UCSD-AML1 (cell line): ENCODE measurements around the gene STX4.

Experiments used
- DNase-seq: peaks from one replicate; lab custom pipeline; 2025; ENCODE audit not compliant: unreplicated experiment; lab: John Stamatoyannopoulos, UW

Gene STX4

DNA sequence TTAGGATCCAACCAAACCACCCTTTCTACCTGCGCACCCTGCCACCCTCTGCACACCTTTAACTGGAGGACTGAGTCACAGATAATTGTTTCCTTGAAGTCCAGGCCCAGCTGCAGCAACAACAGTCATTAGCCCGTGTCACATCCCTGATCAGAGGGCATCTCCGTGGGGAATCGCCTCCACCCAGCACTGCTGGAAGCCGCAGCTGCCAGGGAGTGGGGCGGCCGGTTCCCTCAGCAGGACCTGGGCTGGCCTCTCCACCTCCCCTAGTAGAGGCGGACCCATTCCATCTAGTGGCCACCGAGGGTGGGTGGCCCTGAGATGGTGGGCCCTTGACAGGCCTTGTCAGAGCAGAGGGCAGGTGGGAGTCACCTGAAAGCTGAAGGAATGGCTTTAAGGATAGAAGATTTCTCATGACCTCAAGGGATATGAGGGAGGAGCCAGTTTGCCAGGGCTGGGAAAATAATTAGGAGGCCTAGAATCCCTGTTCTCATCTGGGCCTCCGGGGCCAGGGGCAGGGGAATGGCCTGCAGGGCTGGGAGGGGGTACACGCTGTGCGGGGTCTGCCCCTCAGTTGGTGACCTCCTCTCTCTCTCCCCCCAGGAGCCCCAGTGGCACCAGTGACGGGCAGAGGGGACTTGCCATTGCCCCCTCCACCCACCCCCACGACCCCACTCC lies 49.1 kb downstream of the STX4 start:
- DNase-seq: no peak

DNA sequence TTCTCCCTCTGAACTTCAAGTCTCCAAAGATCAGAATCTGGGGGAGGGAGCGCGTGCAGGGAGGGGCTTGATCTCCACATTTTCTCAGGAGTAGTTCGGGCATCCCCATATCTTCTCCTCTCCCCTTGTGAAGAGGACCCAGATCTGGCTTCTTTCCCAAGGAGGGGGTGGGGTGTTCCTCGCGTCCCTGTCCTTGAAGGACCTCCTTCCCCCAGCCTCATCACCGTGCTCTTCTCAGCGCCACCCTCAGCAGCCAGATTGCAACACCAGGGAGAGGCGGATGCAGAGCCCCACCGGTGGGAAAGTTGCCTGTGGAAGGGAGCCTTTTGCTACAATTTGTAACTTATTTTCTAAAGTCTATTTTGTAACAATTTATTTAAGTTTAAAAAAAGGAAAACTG lies 49.7 kb downstream of the STX4 start:
- DNase-seq: no peak

DNA sequence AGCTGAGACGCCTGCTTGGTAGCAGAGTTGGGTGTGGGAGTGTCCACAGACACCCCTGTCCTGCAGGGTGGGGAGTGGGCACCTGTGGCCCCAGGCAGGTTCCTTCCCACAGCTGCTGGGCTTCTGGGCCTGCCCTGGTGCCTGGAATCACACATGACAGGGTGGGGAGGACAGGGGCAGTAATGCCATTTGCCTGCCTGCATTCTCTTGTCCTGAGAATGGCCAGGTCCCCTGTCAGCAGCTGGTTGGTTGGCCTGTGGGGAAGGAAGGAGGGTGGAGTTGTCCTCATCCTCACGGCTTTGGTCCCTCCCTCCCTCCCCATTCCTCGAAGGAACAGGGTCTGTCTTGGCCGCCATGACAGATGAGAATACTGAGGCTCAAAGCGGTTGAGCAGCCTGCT lies 50.2 kb downstream of the STX4 start:
- DNase-seq: no peak

DNA sequence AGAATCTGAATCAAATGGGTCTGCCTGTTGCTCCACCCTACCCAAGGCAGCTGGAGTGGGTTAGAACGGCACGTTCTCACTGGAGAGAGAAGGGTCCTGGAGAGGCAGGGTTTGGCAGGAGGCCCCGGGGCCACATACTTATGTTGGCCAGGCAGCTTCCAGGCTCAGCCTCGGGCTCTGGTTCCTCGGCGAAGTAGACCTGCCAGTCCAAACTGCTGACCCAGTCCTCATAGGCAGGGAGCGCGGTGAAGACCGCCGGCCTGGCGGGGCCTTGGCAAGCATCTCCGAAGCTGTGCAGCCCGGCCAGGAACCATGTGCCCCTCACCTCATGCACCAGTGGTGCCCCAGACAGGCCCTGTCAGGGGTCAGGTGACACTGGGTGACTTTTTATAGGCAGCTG lies 50.6 kb downstream of the STX4 start:
- no peak for DNase-seq

DNA sequence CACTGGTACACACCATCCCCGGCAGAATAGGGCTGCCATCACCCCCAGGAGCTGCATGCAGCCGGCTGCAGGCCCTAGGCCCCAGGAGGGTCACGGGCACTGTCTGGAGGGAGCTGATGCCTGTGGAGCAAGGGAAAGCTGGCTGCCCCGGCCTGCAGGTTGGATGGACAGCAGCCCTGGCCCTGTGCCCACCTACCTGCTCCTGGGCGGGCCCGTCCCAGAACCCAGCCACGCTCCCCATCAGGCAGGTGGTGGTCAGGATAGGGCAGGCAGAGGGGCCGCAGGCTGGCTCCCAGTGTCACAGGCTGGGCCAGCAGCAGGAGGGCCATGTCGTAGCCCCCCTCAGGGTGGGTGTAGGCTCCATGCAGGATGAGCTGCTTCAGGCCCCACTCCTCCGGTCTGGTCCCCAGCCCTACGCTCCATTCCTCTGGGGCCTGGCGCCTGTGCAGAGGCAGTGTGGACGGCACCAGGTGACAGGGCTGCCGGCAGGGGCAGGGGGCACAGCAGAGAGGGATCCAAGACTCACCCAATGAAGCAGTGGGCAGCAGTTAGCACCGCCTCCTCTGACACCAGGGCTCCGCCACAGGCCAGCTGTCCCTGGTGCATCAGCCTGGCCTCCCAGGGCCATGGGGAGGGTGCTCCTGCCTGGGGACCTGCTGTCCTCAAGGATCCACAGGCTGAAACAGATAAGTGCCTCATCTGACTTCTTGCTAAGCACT lies 51.4 kb downstream of the STX4 start:
- DNase-seq: no peak

DNA sequence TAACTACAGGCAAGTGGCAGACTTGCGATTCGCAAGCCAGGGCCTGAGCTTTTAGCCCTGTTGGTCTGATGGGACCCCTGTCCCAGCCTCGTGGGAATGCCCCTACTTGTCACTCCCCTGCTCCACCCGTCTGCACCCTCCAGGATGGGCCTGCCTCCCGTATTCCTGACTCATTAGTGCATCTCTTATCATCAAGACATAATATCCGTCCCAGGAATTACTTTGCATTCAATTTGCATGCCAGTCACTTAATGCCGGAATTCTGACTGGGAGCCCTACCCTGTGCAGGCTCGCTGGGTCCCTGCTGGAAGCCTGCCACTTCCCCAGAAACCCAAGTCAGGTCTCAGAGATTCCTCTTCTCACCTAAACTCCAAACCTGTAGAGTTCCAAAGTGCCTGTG lies 52.1 kb downstream of the STX4 start:
- no peak for DNase-seq

DNA sequence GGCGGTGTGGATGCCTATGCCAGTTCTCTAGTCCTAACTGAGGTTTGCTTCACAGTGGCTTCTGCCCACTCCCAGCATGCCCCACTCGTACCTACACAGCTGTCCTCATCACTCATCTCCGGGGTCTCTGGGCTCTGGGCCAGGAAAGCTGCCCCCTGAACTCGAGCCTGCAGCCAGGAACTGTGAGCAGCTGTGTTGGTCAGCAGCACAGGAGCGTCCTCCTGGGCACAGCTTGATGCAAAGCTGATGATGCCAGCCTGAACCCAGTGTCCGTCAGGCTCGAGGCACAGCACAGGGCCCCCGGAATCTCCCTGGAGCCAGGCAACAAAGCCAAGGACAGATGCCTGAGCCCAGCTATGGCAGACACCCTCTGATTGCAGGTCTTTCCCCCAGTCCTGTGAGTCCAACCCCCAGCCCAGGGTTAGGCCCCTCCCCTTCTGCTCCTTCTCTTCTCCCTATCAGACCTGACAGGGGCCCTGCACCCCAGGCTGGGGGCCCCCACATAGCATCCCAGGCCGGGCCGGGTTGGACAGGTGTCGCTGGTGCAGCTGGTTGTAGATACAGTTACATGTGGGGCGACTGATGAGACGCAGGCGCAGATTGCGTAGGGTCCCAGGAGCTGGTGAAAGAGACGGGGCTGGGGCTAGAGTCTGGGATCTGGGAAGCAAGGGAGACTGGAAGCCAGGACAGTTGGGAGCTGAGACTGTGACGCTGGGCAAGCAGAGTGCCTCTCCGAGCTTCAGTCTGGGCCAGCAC lies 52.7 kb downstream of the STX4 start:
- no peak for DNase-seq

DNA sequence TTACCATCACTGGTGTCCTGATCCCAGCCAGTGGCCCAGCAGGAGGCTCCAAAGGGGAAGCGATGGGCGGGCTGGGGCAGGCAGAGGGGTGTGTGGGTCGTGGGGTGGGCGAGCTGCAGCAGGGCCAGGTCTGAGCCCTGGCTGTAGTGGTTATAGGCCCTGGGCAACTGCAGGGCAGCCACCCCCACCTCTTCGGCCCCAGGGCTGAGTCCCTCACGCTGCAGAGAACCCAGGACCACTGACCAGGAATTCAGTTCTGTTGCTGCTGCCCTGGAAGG lies 53.2 kb downstream of the STX4 start:
- no peak for DNase-seq

DNA sequence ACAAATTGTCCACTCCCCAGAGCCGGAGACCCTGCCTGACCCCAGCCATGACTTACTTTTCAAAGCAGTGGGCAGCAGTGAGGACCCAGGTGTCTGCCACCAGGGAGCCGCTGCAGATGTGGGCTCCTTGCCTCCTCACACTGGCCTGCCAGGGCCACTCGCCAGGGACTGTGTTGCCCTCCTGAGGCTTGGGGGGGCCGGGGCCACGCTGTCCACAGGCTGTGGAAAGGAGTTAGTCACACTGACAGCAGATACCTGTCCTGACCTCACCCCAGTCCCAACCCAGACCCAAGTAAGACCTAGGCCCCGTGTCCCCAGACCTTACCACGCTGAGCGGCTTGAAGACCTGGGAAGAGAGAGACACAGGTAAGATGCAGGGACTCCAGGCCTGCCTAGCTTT lies 54.1 kb downstream of the STX4 start:
- no peak for DNase-seq

DNA sequence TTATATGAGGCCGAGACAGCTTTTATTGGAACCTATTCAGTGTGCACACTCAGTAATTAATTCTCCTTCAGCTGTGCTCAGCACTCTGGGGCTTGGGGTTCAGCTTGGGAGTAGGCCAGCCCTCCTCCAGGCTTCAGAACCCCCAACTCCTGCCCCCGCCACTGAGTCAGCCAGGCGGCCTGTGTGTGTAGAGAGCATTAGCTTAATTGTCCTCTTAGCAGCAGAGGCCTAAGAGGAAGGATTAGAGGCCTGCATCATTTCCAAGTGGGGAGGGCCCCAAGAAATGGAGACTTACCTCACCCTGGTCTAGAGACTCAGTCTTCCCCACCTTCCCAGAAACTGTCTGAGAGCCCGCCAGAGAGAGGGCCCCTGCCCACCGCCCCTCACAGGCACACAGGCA lies 54.6 kb downstream of the STX4 start:
- DNase-seq: no peak

DNA sequence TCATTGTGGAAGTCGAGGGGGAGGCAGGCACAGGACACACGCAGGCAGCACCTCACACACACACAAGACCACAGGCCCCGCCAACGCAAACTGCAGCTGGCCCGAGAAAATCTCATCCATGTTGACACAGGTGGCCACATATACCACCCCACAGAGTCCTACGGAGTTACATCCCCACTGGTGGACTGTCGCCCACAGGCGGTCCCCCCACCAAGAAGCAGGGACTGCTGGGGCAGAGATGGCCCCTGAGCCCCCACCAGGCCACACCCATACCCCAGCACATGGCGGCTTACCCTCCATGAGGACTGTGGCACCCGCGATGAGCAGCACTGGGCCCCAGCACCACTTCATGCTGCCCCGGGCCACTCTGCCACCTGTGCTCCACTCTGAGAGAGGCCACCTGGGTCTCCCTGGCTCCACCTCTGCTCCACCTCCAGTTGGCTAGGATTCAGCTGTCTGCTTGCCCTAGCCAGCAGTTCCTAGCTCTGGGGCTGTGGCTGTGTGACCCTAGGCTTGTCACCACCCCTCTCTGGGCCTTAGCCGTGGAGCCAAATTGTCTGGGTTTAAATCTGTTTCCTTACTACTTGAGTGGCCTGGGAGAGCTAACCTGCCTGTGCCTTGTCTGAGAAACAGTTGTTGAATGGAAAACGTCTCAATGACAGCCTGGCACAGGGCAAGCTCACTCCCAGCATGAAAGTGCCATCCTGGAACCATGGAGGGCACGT lies 55.3 kb downstream of the STX4 start, which contains the start of gene PRSS53:
Gene PRSS53 (minus strand): TSS at position 485 of the 725 bp plus-strand sequence. CDS start 134 bp downstream, at position 351.
- no peak for DNase-seq

DNA sequence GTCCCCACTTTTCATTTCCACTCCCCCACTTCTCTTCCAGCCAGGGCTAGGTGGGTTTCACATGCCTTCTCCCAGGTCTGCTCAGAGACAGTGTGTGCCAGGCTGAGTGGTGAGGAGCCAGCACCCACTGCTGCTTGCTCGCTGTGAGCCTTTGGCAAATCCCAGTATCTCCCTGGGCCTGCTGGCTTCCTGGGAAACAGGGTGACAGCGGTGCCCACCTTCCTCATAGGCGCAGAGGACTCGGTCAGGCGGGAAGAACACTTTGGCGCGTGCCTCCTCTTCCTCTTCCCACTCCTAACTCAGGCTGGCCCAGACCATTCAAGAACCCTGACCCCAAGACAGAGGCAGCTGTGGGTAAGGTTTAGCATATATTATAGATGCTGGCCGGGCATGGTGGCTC lies 55.8 kb downstream of the STX4 start:
- no peak for DNase-seq
